Retina (tissue), 1 donor: ENCODE results near the gene HSF5.
"Not testable (repeated sequence)": the region's sequence is repeated elsewhere in the genome, so short reads cannot be mapped to it uniquely, and the experiment has no call there.

Experiments
- DNase-seq: peaks from one replicate; pipeline ENCODE4 v3.0.0-alpha.2; 2016

The HSF5 gene

DNA sequence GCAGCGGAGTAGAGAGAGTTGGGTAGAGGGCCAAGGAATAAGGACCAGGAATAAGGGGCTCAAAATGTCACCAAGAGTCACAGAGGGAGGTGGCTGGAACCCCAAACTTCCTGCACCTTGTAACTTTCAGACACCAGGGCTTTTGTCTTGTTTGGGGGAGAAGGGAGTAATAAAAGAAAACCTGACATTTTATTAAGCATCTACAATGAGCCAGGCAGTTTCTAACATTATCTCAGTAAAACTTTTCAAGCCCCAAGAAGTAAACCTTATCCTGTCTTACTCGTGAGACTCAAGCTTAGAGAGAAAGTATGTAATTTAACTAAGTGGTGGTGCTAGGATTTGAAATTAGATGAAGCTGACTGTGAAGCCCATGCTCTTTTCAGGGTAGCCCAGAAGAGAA is 27.1 kb upstream of the HSF5 start:
- no peak for DNase-seq

DNA sequence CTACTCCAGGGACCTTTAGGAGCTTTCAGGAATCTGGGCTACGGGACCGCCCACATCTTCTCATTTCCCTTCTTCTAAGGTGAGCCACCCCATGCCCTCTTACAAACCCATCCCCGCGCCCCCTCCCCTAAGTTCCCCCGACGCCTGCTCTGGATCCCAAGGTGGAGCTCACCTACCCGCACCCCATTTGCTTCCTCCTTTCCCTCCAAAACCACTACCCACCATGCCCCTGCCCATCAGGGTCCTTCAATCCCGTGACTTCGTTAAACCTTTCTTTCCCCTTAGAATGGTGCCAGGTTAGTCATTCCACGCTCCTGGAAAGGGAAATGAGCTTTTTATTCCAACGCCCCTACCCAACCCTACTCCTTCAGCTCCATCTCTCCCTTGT is 26.6 kb upstream of the HSF5 start:
- DNase-seq, result no peak

DNA sequence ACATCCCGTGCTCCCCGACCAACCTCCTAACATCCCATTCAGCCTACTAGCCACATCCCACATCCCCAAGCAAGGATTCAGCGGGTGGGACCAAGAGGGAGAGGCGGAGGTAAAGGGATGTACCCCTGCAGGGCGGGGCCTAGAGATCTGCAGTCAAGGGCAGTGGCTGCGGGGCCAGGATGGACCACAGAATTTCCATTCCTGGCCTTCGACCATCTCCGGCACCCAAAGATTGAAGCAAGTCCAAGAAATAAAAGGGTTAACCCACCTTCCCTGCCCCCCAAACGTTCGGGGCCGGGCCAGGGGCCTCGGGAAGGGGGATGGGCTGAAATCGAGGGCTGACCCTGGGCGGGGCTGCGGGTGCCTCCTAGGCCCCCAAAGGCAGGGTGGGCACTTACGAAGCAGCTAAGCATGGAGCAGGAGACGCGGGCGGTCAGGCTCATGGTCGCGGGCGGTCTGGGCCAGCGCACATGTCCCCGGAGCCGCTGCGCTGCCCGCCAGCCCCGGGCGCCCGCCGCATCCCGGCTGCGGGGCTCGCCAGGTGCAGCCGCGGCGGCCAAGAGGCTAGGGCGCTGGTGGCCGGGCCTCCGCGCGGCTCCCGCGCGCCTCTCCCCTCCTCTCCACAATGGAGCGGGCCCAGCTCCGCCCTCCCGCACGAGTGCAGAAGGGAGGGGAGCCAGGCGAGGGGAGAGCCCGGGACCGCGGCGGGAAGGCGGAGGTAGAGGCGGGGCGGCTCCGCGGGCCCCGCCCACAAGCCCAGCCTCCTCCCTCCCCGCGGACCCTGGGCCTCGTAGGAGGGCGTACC is 26.0 kb upstream of the HSF5 start, which contains the start of gene MTMR4:
Gene MTMR4, minus strand, starts transcription at position 674 of the 805 bp plus-strand sequence. Its CDS starts 231 bp downstream, at position 443.
- peak; percentile 87 for DNase-seq

DNA sequence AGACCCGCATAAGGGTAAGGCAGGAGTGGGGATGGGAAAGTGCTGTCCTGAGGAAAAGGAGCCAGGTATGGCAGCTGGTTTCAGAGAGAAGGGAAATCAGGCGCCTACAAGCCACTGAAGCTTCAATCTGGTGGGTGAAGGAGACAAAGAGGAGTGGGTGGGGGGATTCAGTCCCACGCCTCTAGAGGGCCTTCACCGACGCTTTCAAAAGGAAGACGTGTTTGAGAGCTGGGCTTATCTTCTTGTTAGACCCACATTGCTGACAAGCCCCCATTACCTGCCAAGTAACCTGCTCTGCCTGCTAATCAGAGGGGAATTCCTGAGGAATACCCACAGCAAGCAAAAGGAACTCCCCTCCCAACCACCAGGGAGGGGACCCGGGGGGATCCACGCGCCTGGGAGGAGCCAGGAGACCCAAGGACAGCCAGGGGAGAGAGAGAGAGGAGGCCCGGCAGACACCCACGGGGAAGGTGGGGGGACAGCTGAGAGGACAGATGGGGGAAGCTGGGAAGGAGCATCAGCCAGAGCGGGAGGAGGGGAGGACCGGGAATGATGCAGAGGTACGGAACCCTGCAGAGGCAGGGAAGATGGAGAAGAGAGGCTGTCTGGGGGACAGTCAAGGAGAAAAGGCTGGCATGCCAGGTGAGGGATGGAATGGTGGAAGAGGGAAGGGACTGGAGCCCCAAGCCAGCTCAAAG is 25.2 kb upstream of the HSF5 start:
- DNase-seq, result peak; percentile 68

DNA sequence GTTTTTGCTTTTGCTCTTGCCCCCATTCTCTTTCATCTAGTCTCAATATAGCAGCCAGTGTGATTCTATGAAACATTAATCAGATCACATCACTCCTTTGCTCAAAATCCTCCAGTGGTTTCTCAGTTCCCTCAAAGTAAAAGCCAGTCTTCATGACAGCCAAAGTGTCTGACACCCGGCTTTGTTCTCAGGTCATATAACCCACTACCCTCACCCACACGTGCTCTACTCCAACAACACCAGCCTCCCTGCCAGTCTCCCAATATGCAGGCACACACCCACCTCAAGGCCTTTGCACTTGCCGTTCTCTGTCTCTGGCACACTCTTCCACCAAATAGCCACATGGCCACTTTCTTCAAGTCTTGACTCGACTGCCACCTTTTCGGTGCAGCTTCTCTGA is 21.9 kb upstream of the HSF5 start:
- DNase-seq, result no peak

DNA sequence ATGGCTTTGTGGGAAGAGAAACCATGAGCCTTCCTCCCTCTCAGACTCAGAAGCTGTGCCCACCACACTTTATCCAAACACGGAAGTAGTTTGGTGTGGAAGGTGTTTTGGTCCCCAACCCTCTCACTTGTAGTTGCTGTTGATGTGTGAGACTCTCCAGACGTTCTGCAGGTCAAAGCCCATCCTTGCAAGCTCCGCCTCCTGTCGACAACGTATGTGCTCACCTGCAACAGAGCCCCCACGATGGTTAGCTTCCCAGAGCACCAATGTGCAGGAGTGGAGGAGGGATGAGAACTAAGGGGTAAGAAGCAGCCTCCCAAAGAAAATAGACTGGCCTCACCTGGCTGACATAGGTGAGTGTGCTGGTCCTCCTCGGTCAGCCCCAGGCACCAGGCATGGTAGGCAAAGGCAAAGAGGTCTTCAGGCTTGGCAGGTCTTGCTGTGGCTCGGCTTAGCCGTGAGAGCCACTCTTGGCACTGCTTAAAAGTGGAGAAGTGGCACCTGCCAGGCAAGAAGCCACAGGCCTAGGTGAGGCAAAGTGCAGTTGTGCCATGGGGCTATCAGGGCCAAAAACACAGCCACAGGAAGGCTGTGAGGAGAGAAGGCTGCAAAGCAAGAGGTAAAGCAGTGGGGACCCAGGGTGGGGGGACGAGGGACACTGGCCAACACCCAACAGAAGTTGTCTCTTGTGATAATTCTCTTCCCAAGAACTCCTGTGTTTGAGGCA is 20.3 kb upstream of the HSF5 start:
- no peak for DNase-seq

DNA sequence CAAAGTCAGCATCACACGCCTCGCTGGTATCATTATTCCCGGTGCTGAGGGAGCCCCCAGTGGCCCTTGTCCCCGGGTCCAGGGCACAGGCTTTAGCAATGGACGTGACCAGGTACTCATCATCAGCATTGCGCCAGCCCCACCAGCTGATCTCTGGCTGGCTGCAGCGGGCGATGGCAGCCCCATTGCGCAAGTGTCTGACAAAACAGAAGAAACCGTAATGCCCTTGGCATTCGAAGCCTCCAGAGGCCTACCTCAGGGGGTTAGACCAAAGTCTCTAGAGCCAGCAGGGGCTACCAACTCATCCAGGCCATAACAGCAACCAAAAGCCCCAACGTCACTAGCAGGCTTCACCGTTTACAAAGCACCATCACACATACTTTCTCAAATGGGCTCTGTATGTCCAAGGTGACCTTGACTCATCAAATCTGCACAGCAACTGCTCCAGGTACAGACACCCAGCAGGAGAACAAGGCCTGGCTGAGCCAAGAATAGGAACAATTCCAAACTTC is 19.0 kb upstream of the HSF5 start:
- no peak for DNase-seq

DNA sequence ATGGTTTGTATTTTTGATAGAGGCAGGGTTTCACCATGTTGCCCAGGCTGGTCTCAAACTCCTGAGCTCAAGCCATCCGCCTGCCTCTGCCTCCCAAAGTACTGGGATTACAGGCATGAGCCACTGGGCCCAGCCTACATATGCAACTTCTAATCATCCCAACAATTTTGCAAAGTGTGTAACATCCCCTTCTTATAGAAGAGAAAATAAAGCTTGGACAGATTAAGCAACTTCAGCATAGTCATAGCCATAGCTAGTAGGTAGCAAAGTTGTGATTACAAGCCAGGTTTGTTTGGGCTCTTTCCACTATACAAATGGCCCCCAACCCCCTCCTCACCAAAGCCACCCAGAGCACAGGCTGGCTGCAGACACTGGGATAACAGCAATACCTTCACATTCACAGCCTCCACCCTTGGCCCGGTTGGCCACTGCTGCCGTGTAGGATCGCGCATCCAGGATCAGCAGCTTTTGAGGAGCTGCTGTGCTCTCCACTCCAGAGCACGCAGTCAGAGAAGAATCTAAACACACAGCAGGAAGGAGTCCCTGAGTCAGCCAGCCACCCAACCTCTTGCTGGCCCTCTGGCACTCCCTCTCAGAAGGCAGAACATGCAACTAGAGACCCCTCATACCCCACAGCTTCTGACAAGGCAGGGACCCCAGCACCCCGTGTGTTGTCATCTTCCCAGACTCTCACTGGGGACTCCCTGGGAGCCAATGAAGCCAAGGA is 18.3 kb upstream of the HSF5 start:
- DNase-seq, result no peak

DNA sequence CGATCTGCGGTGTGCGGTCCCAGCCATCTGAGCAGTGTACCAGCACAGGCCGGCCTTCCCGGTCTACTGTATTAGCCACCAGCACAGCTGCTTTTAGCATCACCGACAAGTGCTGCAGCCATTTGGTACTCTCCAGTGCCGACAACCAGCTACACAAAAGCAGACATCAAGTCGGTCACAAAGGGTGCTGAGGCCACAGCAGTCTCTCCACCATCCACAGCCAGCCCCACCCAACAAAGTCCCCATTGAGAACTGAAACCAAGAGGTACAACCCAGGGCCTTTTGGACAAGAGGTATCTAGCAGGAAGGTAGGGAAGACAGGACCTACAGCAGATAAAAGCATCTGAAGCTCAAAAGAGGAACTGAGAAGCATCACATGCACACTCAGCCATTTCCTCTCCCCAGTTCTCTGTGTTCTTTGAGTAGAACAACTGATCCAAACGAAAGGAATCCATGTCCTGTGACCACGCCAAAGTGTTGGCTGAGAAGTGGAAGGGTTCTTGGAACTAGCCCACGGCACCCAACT is 16.7 kb upstream of the HSF5 start:
- DNase-seq, result no peak

DNA sequence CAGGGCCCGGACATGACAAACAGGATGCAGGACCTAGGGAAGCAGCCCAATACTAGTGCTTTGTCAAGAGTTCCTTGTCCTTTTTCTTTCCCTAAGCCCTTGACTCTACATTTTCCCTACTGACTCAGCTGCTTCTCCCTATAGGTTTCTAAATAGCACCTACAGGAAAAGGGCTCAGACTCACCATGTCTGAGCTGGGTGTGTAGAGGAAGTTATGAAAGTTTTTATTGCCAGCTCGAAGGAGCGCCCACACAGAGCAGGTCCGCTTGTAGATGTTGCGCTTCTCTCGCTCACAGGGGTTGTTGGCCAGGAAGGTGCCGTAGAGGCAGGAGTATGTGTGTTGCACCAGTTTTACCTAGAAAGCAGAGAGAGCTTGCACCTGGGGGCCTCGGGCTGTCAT is 15.7 kb upstream of the HSF5 start:
- DNase-seq, result no peak

DNA sequence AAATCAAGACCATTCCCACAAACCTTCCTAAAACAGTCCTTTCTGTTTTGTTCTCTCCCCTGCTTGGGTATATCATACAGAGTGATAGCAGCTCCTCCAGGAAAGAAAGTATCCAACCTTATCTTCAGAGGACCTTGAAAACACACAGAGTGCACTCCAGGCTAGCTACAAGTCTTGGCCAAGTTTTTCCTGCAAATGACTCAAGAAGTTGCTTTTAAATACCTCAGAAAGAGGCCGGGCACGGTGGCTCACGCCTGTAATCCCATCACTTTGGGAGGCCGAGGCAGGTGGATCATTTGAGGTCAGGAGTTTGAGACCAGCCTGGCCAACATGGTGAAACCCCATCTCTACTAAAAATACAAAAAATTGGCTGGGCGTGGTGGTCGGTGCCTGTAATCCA is 14.9 kb upstream of the HSF5 start:
- not testable (repeated sequence) for DNase-seq

DNA sequence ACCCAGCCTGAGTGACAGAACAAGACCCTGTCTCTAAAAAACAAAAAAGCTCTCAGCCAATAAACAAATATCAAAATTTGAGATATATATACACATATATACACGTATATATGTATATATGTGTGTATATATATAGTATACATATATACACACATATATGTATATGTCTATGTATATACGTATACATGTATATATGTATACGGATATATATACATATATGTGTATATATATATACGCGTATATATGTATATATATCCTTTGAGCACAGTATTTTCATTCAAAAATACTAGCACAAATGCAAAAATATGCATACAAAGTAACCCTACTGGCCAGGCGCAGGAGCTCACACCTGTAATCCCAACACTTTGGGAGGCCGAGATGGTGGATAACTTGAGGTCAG is 13.2 kb upstream of the HSF5 start:
- DNase-seq, result no peak

DNA sequence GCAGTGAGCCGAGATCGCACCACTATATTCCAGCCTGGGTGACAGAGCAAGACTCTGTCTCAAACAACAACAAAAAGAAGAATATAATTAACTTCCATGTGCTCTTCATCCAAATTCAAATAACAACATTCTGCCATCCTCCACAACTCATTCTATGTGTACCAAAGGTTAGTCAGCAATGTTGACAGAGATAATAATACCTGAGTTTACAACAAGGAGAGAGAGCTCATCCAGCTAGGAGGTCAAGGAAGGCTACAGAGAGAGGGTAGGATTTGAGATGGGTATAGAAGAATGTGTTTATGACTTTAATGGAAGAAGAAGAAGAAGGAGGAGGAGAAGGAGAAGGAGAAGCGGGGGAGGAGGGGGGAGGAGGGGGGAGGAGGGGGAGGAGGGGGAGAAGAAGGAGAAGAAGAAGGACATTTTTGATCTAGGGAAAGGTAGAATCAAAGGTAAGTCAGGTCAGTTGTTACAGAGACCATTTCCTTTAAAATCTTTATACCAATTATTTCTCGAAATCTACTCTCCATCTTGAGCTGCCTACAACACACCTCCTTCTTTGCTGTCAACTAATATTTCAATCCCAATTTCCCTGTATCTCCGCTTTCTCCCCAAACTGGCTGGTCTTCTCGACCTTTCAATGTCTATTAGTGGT is 10.1 kb upstream of the HSF5 start:
- no peak for DNase-seq

DNA sequence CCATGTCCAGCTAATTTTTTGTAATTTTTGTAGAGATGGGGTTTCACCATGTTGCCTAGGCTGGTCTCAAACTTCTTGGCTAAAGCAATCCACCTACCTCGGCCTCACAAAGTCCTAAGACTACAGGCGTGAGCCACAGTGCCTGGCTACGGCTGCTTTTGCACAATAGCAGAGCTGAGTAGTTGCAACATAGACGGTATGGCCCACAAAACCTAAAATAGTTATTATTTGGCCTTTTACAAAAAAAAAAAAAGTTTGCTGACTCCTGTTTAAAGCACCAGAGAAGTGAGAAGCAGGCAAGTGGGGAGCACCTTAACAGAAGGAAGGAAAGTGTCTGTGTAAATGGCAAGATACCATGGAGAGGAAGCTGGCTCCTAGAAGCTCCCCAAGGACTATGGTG is 5.3 kb upstream of the HSF5 start:
- DNase-seq, result no peak

DNA sequence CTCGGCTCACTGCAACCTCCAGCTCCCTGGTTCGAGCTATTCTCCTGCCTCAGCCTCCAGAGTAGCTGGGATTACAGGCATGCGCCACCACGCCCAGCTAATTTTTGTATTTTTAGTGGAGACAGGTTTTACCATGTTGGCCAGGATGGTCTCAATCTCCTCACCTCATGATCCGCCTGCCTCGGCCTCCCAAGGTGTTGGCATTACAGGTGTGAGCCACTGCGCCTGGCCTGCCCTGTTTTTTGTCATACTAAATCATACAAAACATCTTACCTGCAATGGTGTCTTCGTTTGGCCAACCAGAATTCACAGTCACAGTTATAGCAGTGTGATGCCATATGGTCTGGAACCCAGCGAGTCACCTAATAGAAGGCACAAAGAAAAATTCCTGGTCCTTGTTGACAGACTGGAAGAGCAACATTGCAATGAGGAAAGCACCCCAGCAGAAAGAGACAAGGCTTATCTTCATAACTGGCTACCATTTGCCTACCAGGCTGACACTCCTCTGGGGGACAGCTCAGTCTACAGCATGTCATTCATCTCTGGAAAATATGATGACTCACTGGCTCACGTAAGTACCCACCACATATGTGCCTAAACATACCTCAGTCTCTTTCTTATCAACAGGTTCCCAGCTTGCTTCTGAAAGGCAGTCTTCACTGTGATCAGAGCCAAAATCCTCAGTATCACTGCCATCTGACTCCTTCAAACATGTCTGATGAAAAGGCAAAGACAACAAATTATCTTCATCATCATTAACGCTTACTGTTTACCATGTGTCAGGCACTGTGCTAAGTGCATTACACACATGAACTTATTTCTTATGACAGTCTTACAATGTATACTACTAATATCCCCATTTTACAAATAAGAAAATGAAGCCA is 4.3 kb upstream of the HSF5 start:
- DNase-seq, result no peak

DNA sequence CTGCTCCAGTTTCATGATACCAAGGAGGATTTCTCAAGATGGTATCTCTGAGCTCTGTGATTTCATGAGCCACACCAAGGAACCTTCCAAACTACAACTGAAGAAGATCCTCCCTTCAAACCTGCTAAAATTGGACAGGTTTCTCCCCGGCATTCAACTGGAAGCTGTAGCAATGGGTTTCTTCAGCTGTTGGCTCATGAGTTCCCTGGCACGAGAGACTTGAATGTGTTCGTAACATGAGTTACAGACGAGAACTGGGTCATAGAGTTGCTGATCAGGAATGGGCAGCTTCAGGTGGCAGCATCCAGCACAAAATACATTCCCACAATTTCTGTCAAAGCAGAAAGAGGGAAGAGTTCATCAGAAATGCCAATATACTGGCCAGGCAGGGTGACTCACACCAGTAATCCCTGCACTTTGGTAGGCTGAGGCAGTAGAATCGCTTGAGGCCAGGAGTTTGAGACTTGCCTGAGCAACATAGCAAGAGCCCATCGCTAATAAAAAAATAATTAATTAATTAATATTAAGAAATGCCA is 3.4 kb upstream of the HSF5 start:
- no peak for DNase-seq

DNA sequence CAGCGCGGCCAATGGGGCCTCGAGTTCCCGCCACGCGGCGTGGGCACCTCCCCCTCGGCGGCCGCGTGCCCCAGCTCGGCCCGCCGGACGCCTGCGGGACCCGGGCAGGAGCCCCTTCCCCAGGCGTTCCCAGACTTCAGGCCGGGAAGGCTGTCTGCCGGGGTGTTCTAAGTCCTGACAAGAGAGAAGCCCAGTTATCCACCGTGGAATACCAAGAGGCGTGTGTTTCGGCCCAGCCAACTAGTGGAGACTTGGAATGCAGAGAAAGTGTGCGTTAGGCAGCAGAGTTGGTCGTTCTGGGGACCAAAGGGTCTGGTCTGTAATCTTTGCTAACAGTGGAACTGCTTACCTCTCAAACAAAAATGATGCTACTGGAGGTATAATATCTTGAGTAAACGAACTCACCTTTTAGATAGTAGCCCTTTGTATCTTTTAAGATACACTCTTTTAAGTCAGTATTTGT is 251 bp upstream of the HSF5 start:
- no peak for DNase-seq

DNA sequence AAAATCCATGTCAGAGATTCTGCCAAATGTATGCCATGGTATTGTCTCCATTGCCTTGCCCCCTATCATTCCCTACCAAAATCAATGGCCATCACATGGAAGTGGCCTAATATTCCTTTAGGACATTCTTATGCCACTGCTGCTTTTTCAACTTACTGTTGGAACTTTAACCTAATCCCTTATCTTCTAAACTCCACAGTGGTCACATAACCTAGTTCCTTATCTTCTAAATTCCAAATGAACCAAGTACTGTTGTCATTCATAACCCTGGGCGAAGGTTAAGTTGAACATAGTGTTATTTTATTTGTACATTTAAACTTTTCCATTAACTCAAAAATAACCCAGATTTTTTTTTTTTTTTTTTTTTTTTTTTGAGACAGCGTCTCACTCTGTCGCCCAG is 3.6 kb downstream of the HSF5 start:
- DNase-seq, result no peak

DNA sequence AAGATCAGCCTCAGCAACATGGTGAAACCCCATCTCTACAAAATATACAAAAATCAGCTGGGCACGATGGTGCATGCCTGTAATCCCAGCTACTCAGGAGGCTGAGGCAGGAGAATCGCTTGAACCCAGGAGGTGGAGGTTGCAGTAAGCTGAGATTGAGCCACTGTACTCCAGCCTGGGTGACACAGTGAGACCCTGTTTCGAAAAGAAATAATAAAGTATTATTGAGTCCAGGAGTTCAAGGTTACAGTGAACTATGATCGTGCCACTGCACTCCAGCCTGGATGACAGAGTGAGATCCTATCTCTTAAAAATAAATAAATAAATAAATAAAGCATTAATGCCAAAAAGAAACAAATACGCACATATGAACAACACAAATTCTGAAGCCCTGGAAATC is 6.4 kb downstream of the HSF5 start:
- DNase-seq, result not testable (repeated sequence)

DNA sequence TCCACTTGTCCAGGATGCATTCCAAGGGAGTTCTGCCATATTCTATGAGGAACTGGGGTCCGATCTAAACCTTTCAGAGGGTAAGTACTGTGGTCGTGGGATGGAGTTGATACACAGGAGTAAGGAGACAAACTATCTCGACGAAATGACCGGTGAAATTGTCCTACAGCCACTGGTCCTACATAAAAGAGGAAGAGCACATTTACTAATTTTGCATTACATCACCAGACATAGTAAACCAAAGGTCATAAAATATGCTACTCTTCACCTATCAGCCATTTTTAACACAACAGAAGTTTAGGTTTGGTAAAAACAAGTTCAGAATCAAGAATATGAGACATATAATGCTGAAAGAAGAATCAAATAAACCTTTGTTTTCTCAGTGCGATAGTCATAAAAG is 8.1 kb downstream of the HSF5 start:
- no peak for DNase-seq

DNA sequence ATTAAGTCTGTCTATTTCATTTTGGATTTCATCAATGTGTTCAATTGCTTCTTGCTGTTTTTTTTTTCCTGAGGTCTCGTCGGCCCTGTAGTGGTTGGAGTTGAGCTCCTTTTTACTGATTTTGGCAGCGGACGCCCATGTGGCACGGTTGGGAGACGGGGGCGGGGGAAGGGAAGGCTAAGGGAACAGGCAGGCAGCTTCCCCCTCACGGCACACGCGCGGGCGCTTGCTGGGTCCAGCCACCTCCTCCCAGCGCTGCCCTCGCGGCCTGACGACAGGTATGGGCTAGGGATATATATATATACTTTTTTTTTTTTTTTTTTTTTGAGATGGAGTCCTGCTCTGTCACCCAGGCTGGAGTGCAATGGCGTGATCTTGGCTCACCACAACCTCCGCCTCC is 11.4 kb downstream of the HSF5 start:
- no peak for DNase-seq
